Left renal cortex interstitium (tissue), 4 donors: Measurements from ENCODE around the gene MEDAG. TPM values are rescaled to one million over a fixed set of nuclear protein-coding genes. Genes with fewer than 3 reads are reported as not detected.

Source experiments
- DNase-seq, 4 donors: peaks; one replicate each; pipeline ENCODE4 v3.0.0-alpha.2; 2013; ENCODE audit warnings: low read depth in 4 of 4, low spot score in 2 of 4, missing footprints in 1 of 4
- polyA plus RNA-seq, 4 donors: library from polyadenylated mRNA; unstranded; fragments of 120-200 nt; gene quantifications; one replicate each; pipeline ENCODE4 v1.2.1, GENCODE V29; 2013; ENCODE audit not compliant: insufficient read length in 4 of 4

Gene MEDAG
- polyA plus RNA-seq, 4 donors = 0.79 to 1.4 (median 1.0) TPM

DNA sequence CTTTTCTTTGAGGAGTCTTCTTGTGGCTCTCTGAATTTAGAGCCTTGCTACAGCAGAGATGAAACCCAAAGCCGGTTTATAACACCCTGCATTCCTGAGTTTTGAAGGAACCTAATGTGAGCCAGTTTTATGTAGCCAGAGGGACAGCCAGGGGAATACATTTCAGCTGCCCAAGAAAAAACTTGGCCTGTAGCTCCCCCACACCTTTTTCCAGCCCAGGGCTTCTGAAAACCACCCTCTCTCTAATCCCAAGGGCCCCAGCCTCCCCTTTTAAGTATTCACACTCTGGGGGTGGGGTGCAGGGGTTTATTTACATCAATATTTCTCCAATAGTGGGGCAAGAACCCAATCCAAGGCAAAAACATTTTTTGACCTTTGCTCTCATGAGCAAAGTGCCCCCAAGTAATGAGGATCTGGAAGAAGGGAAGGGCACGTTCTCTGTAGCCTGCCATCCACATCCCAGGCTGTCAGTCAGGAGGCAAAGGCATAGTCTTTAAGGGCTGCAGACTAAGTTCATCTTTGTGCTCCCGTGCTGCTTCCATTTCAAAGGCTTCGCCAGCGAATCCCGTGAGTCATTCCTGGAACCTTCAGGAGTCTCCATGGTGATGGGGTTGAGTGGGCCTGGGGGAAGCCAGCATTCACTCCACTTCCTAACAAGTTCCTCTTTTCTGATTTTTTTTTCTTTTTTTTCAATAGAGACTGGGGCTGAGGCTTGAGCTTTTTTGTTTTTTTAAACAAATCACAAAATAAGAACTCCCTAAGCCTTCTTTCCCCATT is 33.2 kb upstream of the MEDAG start:
- no peak for DNase-seq

DNA sequence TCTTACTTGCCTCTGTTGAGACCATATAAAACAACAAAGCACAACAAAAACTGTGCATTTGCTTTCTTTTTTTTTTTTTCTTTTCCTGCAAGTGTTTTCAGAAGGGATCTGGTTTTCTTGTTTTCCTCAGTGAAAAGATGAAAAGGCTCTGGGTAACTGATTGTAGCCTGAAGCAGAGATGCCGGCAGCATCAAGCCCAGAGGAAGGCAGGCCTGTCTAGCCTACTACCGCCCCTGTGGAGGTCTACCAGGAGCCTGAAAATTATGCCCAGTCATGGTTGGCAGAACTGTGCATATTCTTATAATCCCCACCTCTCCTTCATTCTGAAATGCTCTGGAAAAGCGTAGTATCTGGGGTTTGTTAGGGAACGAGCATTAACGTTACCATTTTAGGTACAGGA is 32.6 kb upstream of the MEDAG start:
- no peak for DNase-seq

DNA sequence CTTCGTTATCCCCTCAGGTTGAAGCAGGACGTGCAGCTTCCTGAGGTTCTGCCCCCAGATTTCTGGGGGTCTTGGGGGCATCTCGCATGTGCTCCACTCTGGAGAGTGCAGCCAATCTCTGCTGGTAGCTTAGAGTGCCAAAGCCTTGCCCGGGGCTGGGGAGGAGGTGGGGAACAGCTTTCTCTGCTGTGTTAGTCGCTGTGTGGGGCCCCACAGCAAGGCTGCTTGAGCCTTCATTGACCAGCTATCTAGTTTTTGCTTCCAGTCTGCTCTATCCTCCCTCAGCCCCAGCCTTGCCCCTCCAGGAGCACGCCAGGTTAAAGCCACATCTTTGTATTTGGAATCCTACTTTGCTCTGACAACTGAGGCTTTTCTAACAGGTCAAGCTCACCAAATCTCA is 32.0 kb upstream of the MEDAG start:
- DNase-seq = no peak

DNA sequence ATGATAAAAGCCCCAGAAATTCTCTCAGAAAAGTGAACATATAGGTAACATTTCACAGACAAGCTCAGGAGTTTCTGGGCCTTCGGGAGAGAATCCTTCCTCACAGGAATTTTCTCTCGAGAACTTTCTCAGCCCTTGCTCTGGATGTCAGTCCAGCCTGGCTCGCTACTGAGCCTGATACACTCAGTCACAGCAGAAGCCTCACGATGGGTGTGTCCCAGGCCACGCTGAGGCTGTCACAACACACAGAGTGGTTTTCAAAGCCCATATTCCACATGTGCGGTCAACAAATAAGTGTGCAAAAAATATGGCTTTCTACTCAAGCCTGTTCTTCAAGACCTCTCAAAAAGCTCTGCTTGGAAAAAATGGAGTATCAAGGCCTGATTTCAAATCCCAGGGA is 31.5 kb upstream of the MEDAG start:
- no peak for DNase-seq

DNA sequence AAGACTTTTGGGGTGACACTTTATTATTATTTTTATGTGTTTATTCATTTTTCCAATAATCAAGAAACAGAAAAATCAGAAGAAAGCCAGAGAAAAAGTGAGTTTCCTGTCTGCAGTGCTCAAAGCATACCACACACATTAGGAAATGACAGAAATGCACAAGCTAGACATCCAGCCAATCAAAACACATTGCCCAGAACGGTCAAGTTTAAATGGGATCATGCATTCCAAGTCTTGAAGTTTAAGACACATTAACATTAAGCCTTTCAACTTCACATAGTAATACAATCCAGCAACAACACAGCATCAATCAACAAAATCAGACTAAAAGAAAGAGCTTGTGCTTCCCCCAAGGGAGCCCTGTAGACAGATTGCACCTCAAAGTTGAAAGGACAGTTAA is 28.7 kb upstream of the MEDAG start:
- no peak for DNase-seq

DNA sequence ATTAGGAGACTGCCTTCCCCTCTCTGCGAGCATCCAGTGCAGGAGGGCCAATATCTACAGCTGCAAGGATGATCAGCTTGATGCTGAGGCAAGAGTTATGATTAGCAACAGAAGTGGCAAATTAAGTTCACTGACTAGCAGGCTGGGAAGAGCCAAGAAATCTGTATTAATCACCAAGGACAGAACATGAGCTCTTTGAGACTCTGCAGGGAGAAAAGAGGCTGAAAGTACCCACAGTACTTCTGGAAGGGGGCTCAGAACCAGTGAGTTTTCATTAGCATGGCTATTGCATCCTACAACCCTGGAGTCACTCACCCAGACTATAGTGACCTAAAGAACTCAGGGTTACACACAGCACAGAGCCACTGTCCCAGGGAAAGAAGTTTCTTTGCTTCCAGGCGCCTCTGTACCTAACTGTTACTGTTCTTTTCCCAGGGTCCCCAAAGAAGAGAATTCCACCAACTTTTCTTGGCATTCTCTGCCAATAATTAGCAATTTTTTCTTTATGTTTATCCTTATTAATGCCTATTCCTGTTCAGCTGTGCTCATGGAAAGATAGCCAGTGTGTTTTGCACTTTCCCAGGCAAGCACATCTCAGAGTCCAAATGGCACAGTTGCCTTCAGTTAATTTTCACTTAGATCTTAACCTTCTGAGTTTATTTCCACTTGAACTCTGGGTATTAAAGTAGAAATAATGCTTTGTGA is 25.8 kb upstream of the MEDAG start:
- DNase-seq = no peak

DNA sequence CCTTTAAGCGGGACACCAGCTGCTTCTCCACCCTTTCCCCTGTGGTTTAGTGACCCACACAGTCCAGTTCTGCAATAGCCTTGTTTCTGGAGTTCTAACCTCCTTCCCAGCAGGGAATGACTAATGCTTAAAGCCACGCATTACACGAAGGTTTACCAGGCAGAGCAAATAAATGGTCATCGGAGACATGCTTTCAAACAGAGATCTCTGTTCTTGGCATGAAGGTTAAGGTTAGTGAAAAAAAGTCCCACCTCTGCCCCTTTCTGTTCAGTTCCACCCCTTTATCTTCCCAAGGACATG is 25.3 kb upstream of the MEDAG start:
- no peak for DNase-seq

DNA sequence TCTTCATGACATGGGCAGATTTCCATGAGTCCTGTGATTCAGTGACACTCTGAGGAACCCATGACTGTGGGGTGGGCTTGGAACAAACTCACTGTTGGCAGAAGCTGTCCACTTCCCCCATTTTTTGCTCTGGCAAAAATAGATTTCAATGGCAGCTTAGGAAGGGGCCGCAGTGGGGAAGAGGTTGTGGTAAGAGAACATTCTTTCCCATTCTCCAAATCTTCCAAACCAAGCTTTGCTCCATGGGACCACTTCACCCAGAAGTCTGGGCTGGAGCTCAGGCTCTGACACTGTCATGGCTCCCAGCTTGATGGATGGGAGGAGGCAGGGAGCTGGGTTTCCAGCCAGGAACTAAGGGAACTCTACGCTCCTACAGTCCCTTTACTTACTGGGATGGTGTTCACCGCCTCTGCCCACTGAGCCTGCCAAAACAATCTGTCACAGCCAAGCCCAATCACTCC is 24.9 kb upstream of the MEDAG start:
- no peak for DNase-seq

DNA sequence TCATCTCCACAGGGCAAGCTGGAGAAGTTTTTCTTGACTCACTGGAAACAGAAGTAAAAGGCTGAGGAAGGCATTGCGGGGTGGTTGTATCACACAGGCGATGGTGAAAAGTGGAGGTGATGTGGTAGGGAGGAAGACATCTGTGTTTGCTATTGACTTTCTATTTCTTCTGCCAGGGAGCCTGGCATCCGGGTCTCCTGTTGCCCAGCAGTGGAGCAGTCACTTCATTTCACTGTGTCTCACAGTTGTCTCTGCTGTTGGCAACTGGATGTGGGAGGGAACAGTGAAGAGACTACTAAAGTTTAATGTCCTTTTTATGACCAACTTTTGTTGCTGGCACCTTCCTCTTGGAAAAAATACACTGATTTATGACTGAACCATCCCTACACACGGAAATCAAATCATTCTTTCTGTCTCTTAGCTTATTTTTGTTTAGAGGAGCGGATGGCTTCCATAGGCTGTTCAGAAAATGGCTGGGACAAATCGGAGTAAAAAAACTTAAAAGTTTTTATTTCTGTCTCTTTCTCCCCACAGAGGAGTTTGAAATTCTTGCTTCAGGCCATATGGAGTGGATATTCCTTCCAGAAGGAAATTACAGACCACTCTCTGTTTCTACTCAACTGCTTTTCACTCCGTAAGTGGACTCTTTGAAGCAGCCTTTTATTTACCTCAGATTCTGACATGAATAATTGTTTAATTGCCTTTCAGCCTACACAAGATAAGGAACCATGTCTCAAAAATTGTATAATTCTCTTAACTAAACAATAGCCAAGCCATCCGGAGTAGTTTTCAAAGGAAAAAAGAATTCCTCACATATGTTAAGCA is 23.8 kb upstream of the MEDAG start:
- DNase-seq = no peak

DNA sequence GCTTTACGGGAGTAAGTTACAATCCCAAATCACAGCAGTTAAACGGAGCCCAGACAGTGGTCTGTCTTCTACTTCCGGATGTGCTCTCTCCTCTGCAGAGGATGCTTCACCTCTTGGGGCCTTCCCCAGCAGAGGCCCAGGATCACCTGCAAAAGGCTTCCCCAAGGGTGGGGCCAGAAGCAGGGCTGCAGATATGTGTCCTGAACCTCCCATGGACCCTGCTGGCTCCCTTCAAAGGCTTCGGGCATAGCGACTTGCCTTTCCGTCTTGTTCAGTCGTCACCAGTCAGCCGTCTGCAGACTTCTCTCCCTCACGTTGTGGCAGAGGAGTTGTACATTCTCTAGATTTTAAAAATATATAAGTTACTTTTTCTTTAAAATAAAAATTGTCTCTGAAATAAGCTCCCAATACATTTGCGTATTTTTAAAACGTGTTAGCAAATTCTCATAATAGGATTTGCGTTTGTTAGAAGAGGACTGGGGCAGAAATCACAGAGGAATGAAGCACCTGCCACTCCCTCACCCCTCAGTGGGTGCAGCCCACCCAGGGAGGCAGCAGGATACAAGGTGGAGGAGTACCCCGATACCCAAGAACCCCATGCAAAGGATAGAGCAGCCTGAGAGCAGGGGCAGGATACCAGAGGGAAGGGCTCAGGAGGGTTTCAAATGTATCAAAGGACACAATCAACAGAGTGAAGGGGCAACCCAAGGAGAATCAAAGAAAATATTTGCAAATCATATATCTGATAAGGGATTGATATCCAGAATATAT is 22.9 kb upstream of the MEDAG start:
- no peak for DNase-seq

DNA sequence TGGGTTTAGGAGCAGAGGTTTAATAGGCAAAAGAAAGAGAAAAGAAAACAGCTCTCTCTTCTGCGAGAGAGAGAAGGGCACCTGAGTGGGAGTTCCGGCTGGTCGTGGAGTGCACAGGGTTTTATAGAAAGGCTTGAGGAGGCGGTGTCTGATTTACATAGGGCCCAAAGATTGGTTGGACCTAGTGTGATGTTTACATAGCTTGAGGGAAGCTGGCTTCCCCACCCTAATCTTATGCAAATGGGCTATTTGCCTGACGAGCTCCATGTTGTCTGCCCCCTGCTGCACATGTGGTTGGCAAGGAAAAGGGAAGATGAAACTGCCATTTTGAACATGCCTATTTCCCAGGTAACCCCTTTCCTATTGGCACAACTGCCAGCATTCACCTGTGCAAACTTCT is 21.5 kb upstream of the MEDAG start:
- no peak for DNase-seq

DNA sequence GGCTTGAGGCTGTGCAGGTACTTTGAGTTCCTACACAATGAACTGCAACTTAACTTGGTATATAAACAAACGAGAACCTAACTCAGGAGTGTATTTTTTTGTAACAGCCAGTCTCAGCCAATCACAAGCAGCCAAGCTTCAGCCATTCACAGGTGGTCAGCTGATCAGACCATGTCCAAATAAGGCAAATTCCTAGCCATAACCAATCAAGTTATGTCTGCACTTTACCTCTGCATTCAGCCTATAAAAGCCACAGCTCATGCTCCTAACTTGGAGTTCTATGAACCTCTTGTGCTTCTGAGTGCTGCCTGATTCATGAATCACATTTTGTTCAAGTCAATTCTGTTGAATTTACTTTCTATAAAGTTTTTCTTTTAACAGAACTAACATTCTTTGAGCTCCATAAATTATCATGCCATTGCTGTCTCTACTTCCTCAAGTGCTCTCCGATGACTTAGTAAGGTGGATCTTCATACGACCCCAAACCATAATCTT is 16.8 kb upstream of the MEDAG start:
- no peak for DNase-seq

DNA sequence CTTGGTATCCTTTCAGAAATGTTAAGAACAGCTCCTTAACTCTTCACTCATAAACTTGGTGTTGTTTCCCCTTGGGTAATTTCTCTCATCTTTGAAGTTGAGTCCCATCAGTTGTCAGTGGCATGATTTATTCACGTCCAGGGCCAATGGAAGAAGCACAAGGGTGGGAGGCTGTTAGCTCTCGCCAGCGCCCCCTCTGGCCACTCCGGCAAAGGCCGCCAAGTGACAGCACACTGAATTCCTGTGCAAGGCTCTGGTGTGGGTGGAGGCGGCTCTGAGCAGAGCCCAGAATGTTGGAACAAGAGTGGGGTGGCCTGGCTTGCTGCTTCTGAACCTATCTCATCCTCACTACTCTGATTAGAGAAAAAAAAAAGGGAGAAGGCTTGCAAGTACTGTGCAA is 13.1 kb upstream of the MEDAG start:
- DNase-seq = no peak

DNA sequence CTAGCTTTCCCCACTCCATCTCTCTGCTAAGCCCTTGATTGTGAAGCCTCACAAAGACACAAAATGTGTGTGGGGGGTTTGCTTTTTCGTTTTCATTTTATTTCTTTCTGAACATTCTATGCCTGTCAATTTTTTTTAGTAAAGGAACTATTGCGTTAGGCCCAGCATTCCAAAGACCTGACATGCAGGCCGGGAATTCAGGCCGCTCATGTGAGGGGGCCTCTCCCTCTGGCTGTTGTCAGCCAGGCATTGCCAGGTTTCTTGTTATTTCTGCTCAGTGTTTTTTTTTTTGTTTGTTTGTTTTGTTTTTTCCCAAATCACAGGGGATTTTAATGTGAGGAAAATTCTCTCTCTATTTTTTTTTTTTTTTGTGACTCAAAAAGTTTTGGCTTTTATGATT is 10.3 kb upstream of the MEDAG start:
- DNase-seq = no peak

DNA sequence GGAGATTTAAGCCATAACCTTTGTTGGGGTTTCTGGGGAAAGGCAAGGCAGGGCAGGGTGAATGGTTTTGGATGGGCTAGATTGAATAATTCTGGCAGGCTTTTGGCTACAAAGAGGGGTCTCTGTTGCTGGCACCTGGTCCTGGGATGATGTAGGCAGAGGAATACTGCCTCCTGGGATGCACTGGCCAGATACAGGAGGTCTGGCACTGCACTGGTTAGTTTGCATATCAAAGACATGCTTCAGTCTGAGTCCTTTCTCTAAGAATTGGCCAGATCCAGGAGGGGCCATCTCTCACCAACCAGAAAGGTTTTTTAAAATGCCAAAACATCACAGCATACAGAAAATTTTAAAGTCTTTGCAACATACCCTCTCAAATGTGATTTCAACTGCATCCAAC is 8.0 kb upstream of the MEDAG start:
- no peak for DNase-seq

DNA sequence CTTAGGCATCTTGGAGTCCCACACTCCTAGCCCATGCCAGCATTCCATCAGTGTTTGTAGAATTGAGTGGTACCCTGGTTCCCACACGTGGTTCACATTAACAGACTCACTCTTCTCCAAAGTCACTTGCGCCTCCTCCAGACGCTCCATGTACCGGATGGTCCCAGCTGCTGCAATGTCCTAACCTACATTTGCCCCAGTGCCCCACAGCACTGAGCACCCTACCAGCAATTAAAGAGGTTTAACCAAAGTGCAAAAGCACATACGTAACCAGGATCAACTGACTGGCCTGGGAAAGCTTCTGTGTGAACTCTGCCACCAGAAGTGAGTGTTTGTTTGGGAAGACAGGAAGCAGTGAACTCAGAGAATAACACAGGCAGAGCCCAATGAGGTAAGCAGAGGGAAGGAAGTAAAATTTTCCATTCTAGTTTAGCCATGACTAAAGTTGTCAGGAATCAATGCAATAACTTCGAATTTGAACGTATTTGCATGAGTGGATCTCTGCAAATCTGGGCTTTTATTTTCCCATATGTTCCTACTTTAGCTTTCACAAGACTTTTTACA is 7.3 kb upstream of the MEDAG start:
- DNase-seq = no peak

DNA sequence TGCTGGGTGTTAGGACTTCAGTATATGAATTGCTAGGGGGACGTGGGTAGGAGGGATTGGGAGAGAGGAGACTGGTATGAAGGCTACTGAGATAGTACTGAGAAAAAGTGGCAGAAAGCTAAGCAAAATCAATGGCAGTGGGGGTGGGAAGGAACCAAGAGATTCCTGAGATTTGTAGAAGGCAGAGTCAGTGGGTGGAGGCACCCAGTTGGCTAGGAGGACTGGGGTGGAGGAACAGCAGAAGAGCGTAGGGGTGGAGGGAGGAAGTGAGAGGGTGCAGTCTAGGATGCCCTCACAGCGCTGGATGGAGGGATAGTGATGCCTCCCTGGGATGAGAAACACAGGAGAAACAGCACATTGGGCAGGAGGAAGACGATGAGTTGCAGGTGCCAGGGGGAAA is 5.6 kb upstream of the MEDAG start:
- DNase-seq = no peak

DNA sequence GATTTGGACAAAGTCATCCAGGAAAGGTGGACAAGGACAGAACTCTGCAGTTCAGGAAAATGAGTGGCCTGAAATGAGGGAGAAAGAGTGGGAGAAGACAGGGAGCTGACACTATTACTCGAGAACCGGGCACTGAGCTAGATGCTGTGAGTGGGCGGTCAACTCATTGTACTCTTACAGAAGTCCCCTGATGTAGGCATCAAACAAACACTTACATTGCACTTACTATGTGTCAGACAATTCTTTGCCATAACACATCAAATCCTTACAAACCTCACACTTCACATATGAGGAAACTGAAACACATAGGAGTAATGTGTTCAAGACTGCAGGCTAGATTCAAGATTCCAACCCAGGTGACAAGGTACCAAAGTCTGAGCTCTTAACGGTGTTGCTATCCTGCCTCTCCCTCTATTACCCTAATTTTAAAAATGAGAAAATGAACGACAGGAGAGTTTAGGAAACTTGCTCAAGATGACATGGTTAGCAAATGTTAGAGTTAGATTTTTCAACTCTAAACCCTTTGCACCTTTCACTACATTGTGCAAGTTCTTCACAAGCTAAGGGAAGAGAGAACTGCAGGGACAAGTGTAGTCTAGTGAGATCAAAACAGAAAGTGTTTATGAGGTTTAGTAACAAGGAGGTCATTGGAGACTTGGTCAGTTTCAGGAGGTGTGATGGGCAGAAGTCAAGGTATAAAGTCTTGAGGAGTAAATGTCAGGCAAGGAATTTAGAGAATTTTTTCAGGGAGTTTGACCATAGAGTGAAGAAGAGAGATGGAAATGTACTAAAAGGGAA is 4.9 kb upstream of the MEDAG start:
- DNase-seq = no peak

DNA sequence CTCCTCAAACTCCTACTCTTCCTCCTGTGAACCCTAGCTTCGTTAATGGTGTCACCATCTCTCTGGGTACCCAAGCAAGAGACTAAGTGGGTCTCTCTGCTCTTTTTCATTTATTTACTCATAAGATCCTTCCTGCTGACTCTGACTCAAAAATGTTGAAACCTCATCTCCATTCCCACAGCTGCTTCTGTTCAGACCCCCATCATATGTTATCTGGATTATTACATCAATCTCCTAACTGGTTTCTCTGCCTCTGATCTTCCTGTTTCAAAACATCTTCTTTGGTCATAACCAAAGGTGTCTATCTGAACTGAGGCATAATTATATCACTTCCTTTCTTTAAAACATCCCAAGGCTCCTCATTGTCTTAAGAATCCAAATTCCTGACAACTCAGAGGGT is 2.0 kb upstream of the MEDAG start:
- DNase-seq = no peak
